ENCODE measurements around the gene BACH2.

DNA sequence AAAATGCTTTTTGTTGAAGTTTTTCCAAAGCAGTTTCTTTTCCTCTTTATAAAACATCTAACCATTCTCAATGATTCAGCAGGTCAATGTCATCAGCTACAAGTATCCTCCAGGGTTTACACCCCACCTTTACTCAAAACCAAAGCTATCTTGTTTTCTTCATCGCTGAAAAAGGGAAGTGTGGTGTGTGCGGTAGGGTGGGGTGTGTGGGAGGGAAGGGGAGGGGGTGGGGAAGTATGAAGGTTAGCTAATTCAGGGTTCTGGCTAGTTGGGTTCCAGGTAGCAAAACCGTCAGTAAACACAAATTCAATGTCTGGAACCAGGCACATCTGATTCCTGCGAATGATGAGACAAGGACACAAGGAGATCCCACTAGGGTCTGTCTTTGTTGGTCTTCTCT lies 212.8 kb downstream of the BACH2 start:
- TF ChIP-seq, protein P1, sequence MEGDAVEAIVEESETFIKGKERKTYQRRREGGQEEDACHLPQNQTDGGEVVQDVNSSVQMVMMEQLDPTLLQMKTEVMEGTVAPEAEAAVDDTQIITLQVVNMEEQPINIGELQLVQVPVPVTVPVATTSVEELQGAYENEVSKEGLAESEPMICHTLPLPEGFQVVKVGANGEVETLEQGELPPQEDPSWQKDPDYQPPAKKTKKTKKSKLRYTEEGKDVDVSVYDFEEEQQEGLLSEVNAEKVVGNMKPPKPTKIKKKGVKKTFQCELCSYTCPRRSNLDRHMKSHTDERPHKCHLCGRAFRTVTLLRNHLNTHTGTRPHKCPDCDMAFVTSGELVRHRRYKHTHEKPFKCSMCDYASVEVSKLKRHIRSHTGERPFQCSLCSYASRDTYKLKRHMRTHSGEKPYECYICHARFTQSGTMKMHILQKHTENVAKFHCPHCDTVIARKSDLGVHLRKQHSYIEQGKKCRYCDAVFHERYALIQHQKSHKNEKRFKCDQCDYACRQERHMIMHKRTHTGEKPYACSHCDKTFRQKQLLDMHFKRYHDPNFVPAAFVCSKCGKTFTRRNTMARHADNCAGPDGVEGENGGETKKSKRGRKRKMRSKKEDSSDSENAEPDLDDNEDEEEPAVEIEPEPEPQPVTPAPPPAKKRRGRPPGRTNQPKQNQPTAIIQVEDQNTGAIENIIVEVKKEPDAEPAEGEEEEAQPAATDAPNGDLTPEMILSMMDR (IDR thresholded peaks at IDR 0.05): no peak
- no peak for TF ChIP-seq POLR2A (IDR thresholded peaks at IDR 0.05)
